DOHH2 (cell line): ENCODE results near the gene SLC39A10.

Experiments used
- EZH2phosphoT487 ChIP-seq: fragments of 200-600 bp; sonication (generic); IDR thresholded peaks from 2 replicates; pipeline ENCODE4 v1.6.1; 2017; ENCODE audit warnings: borderline replicate concordance, mild to moderate bottlenecking, antibody characterized with exemption, low read length, moderate library complexity, mixed read lengths
- TF ChIP-seq, protein P1 (sequence below): fragments of 200-600 bp; sonication (generic); IDR thresholded peaks from one replicate; pipeline ENCODE4 v1.5.1; 2014; ENCODE audit warnings: antibody characterized with exemption, mild to moderate bottlenecking, low read depth, low read length; ENCODE audit not compliant: poor library complexity, severe bottlenecking

- TF ChIP-seq, protein P1, sequence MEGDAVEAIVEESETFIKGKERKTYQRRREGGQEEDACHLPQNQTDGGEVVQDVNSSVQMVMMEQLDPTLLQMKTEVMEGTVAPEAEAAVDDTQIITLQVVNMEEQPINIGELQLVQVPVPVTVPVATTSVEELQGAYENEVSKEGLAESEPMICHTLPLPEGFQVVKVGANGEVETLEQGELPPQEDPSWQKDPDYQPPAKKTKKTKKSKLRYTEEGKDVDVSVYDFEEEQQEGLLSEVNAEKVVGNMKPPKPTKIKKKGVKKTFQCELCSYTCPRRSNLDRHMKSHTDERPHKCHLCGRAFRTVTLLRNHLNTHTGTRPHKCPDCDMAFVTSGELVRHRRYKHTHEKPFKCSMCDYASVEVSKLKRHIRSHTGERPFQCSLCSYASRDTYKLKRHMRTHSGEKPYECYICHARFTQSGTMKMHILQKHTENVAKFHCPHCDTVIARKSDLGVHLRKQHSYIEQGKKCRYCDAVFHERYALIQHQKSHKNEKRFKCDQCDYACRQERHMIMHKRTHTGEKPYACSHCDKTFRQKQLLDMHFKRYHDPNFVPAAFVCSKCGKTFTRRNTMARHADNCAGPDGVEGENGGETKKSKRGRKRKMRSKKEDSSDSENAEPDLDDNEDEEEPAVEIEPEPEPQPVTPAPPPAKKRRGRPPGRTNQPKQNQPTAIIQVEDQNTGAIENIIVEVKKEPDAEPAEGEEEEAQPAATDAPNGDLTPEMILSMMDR: no peak
- TF ChIP-seq EZH2phosphoT487: no peak
These were observed at the start of gene SLC39A10 for GRCh38 chr2:195656859-195657633.
